BE2C (cell line): ENCODE results near the gene C16orf87.
"Not testable (repeated sequence)": the region's sequence is repeated elsewhere in the genome, so short reads cannot be mapped to it uniquely, and the experiment has no call there.

Experiments
- DNase-seq: peaks from one replicate; pipeline ENCODE4 v3.0.0-alpha.2; 2020
- H3K27me3 ChIP-seq: fragments of 250-450 bp; sonication (Bioruptor Pico); 2 replicates; pipeline ENCODE4 v1.5.1; 2020; ENCODE audit warnings: mild to moderate bottlenecking
- H3K36me3 ChIP-seq: fragments of 250-450 bp; sonication (Bioruptor Pico); 2 replicates; pipeline ENCODE4 v1.5.1; 2020; ENCODE audit warnings: mild to moderate bottlenecking
- H3K4me1 ChIP-seq: fragments of 250-450 bp; sonication (Bioruptor Pico); 2 replicates; pipeline ENCODE4 v1.5.1; 2020
- H3K4me3 ChIP-seq: 2 replicates; pipeline ENCODE4 v1.5.1; 2011; ENCODE audit warnings: low read depth, low read length
- H3K9me3 ChIP-seq: fragments of 250-450 bp; sonication (Bioruptor Pico); 2 replicates; pipeline ENCODE4 v1.5.1; 2020
- CTCF ChIP-seq: IDR thresholded peaks from 2 replicates; pipeline ENCODE4 v1.5.1; 2012; ENCODE audit warnings: mild to moderate bottlenecking, low read depth, low read length

Gene C16orf87

GRCh38 chr16:46787909-46788308 is 43.1 kb downstream of the C16orf87 start:
- Histone ChIP-seq H3K9me3 (no peaks in the 10 kb centered on the region), H3K27me3 (no peaks in the 10 kb centered on the region), H3K4me3 (no peak overlapping the region), H3K4me1 (peaks cover 4% of the 10 kb centered on the region; the same call in 1 of the 2 replicates), H3K36me3 (no peaks in the 10 kb centered on the region)
- TF ChIP-seq CTCF: no peak
- no peak for DNase-seq

- no peak for DNase-seq
- Histone ChIP-seq H3K27me3 (no peaks in the 10 kb centered on the region), H3K4me1 (no peaks in the 10 kb centered on the region; the same call in 1 of the 2 replicates), H3K36me3 (no peaks in the 10 kb centered on the region), H3K9me3 (no peaks in the 10 kb centered on the region), H3K4me3 (no peak overlapping the region)
- no peak for TF ChIP-seq CTCF
Measured at GRCh38 chr16:46785076-46785845, 45.7 kb downstream of the C16orf87 start.

- not testable (repeated sequence) for H3K4me3 ChIP-seq, H3K9me3 ChIP-seq, H3K36me3 ChIP-seq, H3K4me1 ChIP-seq, H3K27me3 ChIP-seq, DNase-seq
Measured at GRCh38 chr16:46784569-46784968, 46.4 kb downstream of the C16orf87 start.

- Histone ChIP-seq H3K27me3 (no peaks in the 10 kb centered on the region), H3K4me1 (no peaks in the 10 kb centered on the region), H3K9me3 (no peaks in the 10 kb centered on the region), H3K36me3 (no peaks in the 10 kb centered on the region), H3K4me3 (no peak overlapping the region)
- no peak for DNase-seq
- no peak for TF ChIP-seq CTCF
Measured at GRCh38 chr16:46783800-46784199, 47.2 kb downstream of the C16orf87 start.

GRCh38 chr16:46782320-46782719 is 48.7 kb downstream of the C16orf87 start:
- no peak for DNase-seq
- TF ChIP-seq CTCF: no peak
- Histone ChIP-seq H3K9me3 (no peaks in the 10 kb centered on the region), H3K36me3 (no peaks in the 10 kb centered on the region), H3K27me3 (no peaks in the 10 kb centered on the region), H3K4me1 (no peaks in the 10 kb centered on the region), H3K4me3 (no peak overlapping the region)

- Histone ChIP-seq H3K36me3 (no peaks in the 10 kb centered on the region), H3K4me1 (no peaks in the 10 kb centered on the region), H3K27me3 (no peaks in the 10 kb centered on the region), H3K9me3 (no peaks in the 10 kb centered on the region), H3K4me3 (no peak overlapping the region)
- no peak for TF ChIP-seq CTCF
- no peak for DNase-seq
Measured at GRCh38 chr16:46777804-46778203, 53.2 kb downstream of the C16orf87 start.

GRCh38 chr16:46775214-46775613 is 55.8 kb downstream of the C16orf87 start:
- DNase-seq: no peak
- no peaks in the 10 kb centered on the region; the same call in 1 of the 2 replicates for H3K27me3 ChIP-seq
- no peaks in the 10 kb centered on the region for H3K4me1 ChIP-seq
- no peak overlapping the region for H3K4me3 ChIP-seq
- no peak for TF ChIP-seq CTCF
- no peaks in the 10 kb centered on the region for H3K36me3 ChIP-seq
- no peaks in the 10 kb centered on the region for H3K9me3 ChIP-seq
